A549 treated with AZD9567 at 1 μM for 4 hours (cell line): ENCODE measurements around the gene NUDT8. TPM values are rescaled to one million over a fixed set of nuclear protein-coding genes. Genes with fewer than 3 reads are reported as not detected.

Source experiments
- total RNA-seq: library from RNA; stranded (reverse); fragments of 200-300 nt; extraction: Qiagen RNA extraction; gene quantifications from 5 replicates; pipeline ENCODE4 v1.2.3, GENCODE V29; 2022; ENCODE audit not compliant: insufficient read depth

NUDT8 gene
- 3.1 to 17.8 TPM (median 15.7 TPM) in 5 replicates for total RNA-seq

GRCh38 chr11:67629386-67630227, at the start of gene NUDT8:
NUDT8 (minus strand) TSS chr11:67629937; CDS start chr11:67629911, 26 bp downstream.

GRCh38 chr11:67674442-67674871, 44.7 kb upstream of the NUDT8 start, which contains the start of gene ALDH3B2:
ALDH3B2 (minus strand) TSS chr11:67674623; CDS start chr11:67666935, 7,688 bp downstream.

GRCh38 chr11:67639438-67639859, 9.7 kb upstream of the NUDT8 start, which contains the start of gene TBX10:
TBX10 (minus strand) TSS chr11:67639763; CDS start chr11:67639472, 291 bp downstream.

GRCh38 chr11:67606492-67607295, 23.0 kb downstream of the NUDT8 start, which contains the start of gene NDUFV1:
NDUFV1 (plus strand) TSS chr11:67606936; CDS start chr11:67607005, 69 bp downstream.

GRCh38 chr11:67583247-67584204, 46.2 kb downstream of the NUDT8 start, which contains the start of gene GSTP1:
GSTP1 (plus strand) TSS chr11:67583812; CDS start chr11:67583844, 32 bp downstream.

Other genes starting within 250 kb of the NUDT8 start
- 22.4 to 31.6 TPM (median 29.7 TPM) in 5 replicates for gene RAD9A, start 238.0 kb downstream of the NUDT8 start, total RNA-seq
- 263 to 306 TPM (median 277 TPM) in 5 replicates for gene PPP1CA, start 228.1 kb downstream of the NUDT8 start, total RNA-seq
- 0.08 to 0.17 TPM (median 0.15 TPM) in 3 of 5 replicates, not detected in the others for gene TBC1D10C, start 225.9 kb downstream of the NUDT8 start, total RNA-seq
- gene CARNS1, start 214.3 kb downstream of the NUDT8 start, total RNA-seq = 0.15 to 0.23 TPM (median 0.17 TPM) in 4 of 5 replicates, not detected in the other
- gene RPS6KB2, start 201.4 kb downstream of the NUDT8 start, total RNA-seq = 46.8 to 55.2 TPM (median 50.2 TPM) in 5 replicates
- 0.14 to 0.63 TPM (median 0.43 TPM) in 4 of 5 replicates, not detected in the other for gene PTPRCAP, start 192.3 kb downstream of the NUDT8 start, total RNA-seq
- gene CORO1B, start 186.5 kb downstream of the NUDT8 start, total RNA-seq = 54.1 to 65.0 TPM (median 59.3 TPM) in 5 replicates
- 0.06 to 0.07 TPM in 2 of 5 replicates, not detected in the others for gene GPR152, start 177.2 kb downstream of the NUDT8 start, total RNA-seq
- gene CABP4, start 174.6 kb downstream of the NUDT8 start, total RNA-seq = not detected in 5 replicates
- 33.3 to 67.5 TPM (median 61.7 TPM) in 5 replicates for gene TMEM134, start 160.7 kb downstream of the NUDT8 start, total RNA-seq
- 31.9 to 47.6 TPM (median 46.3 TPM) in 5 replicates for gene AIP, start 146.9 kb downstream of the NUDT8 start, total RNA-seq
- 25.4 to 46.8 TPM (median 41.3 TPM) in 5 replicates for gene PITPNM1, start 124.6 kb downstream of the NUDT8 start, total RNA-seq
- 71.4 to 89.7 TPM (median 88.5 TPM) in 5 replicates for gene CDK2AP2, start 121.8 kb downstream of the NUDT8 start, total RNA-seq
- not detected in 5 replicates for gene CABP2, start 106.5 kb downstream of the NUDT8 start, total RNA-seq
- gene GSTP1, start 46.1 kb downstream of the NUDT8 start, total RNA-seq = 1,433 to 1,729 TPM (median 1,718 TPM) in 5 replicates
- 115 to 157 TPM (median 156 TPM) in 5 replicates for gene NDUFV1, start 23.0 kb downstream of the NUDT8 start, total RNA-seq
- not detected in 5 replicates for gene TBX10, start 9.8 kb upstream of the NUDT8 start, total RNA-seq
- gene ACY3, start 20.8 kb upstream of the NUDT8 start, total RNA-seq = 0.93 to 1.6 TPM (median 1.2 TPM) in 4 of 5 replicates, not detected in the other
- gene ALDH3B2, start 44.7 kb upstream of the NUDT8 start, total RNA-seq = 0.06 to 0.18 TPM in 2 of 5 replicates, not detected in the others